Measurements from ENCODE around the gene UROS. TPM values are rescaled to one million over a fixed set of nuclear protein-coding genes. Genes with fewer than 3 reads are reported as not detected.

UROS gene
- polyA plus RNA-seq, 12 donors, result 43.2 to 79.5 (median 57.8) TPM; not detected in 1

GRCh38 chr10:125840406-125840805 lies 17.3 kb upstream of the UROS start:
- DNase-seq, result no peak

GRCh38 chr10:125838802-125839575 lies 15.9 kb upstream of the UROS start:
- DNase-seq, result no peak

GRCh38 chr10:125836746-125837145 lies 13.7 kb upstream of the UROS start:
- no peak for DNase-seq

GRCh38 chr10:125828311-125828710 lies 5.3 kb upstream of the UROS start:
- no peak for DNase-seq

DNA sequence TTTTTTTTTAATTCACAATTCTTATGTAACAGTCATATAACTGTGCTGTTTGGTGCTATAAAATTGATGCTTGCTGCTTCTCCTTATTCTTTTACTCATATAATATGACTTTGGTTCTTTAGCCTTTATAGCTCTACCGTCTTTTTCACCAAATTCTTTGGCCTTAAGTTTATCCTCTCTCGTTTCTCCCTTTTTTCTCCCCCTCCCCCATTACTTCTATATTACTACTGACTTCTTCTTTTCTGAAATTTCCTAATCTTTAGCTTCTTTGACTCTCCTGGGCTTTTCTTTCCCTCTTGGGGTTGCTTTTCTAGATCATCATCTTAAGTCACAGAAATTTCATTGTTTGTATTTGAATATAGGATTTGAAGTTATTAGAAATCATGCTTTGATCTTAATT lies 4.1 kb upstream of the UROS start:
- no peak for DNase-seq

- no peak for DNase-seq
Measured at GRCh38 chr10:125824736-125825135, 1.7 kb upstream of the UROS start.

DNA sequence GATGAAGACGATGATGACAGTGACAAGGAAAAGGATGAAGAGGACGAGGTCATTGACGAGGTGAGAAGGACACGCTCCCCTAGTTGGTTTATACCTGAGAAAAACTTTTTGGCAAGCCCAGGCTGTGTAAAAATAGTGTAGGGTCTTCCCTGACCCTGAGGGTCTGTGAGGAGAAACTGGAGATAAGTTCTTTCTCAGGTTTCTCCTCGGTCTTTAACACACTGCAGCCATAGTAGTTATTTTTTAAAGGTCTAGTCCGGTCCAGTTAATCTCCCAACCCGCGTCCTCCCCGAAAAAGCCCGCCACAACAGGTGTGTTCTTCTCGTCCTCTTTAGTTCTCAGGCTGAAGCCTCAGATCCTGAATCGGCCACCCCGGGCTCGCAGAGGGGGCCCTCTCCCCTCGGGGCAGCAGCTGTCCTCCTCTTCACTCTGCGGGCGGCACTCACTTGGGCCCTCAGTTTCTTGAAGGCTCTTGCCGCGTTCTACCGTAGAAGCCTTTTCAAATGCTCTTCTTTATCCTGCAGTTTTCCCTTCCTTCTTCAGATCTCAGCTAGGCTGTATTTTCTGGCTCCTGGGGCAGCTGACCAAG lies 699 bp upstream of the UROS start:
- no peak for DNase-seq

DNA sequence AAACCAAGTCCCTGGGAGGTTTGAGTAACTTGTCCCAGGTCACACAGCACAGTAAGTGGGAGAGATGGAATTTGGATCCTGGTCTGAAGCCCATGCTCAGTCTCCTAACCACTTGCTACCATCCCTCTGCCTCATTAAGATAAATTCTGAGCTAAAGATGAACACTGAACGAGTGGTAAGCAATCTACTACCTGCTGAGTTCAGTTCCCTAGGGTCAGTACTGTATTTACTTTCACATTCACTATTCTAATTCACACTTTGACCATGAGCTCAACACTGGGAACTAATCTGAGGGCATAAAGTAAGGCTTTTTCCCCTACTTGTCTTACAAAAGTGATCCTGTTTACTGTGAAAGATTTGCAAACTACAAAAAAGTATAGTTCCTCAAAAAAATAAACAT lies 2.4 kb downstream of the UROS start:
- no peak for DNase-seq

DNA sequence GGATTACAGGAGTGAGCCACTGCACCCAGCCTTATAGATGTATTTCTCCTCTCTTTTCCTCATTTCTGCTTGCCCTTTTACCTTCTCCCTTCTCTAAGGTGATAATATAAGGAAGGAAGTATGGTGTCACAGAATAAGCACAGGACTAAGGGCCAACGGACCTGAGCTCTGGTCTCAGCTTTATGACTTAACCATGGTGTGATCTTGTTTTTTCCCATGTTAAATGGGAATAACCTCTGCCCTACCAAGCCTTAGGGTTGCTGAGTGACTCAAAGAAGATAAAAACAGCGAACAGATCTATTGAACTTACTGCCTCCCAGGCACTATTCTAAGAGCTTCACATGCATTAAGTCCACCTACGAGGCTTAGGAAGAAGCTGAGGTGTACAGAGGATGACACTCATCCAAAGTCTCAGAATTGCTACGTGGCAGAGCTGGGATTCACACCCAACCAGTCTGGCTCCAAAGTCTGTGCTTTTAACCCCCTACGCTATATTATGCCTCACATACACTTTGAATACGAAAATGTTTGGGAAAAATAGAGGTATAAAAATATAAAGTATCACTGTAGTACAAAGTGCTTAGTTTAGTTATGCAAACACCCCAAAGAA lies 5.6 kb downstream of the UROS start:
- no peak for DNase-seq

GRCh38 chr10:125816548-125816947 lies 6.5 kb downstream of the UROS start:
- no peak for DNase-seq

DNA sequence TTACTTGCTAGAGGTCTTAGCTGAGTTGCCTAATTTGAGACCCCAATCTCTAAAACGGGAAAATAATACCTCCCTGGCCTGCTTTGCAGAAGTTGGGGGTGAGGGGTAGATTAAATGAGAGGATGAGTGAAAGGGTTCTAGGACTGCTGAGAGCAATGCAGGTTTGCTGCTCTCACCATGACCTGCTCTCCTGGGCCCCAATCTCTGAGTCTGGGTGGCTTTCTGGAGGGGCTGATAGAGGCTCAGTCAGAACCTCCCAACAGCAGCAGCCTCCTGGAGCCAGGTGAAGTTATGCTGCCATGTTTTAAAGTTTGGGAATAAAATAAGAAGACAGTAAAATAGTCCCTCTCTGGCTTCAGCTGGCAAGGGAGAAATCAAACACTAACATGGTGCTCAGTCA lies 7.3 kb downstream of the UROS start:
- no peak for DNase-seq

DNA sequence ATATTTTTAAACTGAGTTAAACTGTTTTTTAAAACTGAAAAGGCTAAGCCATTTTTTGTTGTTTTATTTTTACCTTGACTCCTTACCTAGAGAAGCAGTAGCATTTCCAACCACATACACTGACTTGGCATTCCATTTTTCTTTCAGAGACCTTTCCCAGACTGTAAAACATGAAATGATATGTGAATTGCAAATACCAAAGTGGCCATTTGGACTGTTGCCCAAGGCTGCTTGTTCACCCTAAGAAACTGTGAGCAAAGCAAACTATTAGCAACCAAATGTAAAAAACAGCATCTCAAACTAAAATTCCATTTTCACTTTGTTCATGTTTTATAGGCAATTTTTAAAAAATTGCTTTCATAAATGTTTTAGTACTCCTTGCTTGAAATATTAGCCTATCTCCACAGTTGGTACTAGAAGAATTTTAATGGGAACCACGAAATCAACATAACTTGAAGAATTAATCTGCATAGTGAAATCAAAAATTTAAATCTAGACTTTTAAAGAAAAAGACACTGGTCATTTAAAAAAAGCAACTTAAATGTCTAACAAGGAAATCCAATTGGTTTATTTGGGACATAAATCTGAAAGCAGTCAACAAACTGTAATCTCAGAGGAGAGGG lies 10.8 kb downstream of the UROS start:
- no peak for DNase-seq

DNA sequence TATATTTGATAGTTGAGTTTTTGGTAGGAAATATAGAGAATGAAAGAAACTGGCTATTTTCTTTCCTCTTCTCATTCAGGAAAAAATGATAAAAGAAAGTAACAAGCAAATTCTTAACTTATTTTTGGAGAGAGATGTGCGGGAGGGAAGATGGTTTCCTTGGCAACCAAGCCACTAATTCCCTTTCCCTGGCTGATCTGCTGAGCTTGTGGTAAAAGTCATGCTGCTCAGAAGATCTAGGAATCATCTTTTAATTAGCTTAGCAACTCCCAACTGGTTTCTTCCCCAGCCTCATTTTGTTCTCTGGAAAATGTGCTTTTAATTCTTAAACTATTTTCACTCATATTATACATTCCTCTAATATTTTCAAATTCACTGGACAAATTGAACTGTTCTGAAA lies 11.8 kb downstream of the UROS start:
- DNase-seq, result no peak

- DNase-seq, result no peak
Measured at GRCh38 chr10:125808047-125808446, 15.0 kb downstream of the UROS start.

DNA sequence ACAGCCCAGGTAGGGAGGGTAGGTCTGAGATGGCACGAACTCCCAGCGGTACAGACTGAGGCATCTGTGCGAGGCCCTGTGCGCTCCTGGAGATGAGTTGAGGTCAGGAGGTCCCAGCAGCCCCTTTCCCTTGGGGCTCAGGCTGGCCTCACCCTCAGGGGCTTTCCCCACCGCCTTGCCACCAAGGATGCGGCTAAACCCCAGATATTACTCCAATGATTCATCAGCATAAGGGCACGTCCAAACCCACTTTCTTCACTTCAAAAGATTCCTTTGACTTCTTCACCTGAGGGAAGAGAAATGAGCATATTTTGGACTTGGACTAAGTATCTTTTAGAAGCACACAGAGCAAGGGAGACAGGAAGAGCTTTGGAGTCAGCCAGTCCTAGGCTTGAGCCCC lies 20.3 kb downstream of the UROS start:
- no peak for DNase-seq

DNA sequence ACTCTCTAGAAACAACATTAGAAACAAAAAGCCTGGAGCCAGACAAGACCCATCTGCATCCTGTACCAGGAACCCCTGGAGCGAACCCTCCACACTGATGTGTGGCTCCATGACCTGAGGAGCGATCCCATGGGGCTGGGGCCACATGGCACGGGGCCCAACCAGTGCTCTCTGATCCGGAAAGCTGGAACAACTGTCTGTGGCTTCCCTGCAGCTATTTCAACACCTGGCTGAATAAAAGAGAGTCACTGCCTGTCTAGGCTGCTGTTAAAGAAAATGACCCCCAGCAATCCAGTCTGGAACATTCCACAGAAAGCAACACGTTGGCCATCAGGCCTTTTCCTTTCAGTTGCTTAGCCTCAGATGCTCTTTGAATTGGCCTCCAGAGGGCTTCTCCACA lies 20.9 kb downstream of the UROS start:
- no peak for DNase-seq

- DNase-seq, result no peak
Measured at GRCh38 chr10:125801574-125801973, 21.5 kb downstream of the UROS start.

DNA sequence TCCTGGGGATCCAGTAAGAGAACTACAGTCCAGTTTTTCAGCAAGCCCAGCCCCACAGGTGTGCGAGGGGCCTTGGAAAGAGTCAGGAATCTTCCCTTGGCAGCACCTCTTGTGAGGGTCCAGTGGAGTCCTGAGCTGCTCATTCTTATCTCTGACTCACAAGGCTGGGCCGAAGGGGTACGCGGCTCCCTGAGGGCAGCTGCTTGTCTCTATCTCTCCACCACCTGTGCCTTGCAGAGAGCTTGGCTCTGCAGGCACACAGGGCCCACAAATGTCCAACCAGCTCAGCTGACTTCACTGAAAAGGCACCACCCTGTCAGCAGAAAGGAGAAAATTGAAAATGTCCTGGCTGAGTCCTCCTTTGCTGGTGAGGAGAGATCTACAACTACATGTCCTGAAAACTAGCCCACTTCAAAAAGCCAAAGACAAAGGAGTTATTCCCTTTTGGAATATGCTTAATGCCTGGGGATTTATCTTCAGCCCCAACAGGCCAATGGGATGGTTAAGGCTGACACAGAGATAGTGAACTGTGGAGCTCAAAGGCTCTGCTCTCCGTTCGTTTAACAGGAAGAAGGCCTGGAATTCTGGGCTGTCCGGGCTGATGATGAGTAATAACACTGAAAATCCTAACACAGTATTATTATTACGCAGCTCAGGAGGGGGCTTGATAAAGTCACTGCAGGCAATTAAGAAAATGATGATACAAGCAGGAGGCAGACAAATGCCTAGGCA lies 23.4 kb downstream of the UROS start:
- DNase-seq, result no peak

- no peak for DNase-seq
Measured at GRCh38 chr10:125797994-125798662, 24.9 kb downstream of the UROS start.

- no peak for DNase-seq
Measured at GRCh38 chr10:125797424-125797823, 25.6 kb downstream of the UROS start.

- DNase-seq, result no peak
Measured at GRCh38 chr10:125795637-125796190, 27.3 kb downstream of the UROS start.
